ENCODE data around the gene ADAMTSL5.

GRCh38 chr19:1554968-1555367, 42.1 kb upstream of the ADAMTSL5 start:
- TF ChIP-seq CTCF (conservative IDR thresholded peaks at IDR 0.05; ENCODE audit: low read length) (no peak), EZH2phosphoT487 (IDR thresholded peaks at IDR 0.05; ENCODE audit: borderline replicate concordance) (no peak)
